Keratinocyte (primary cell): ENCODE measurements around the gene RASSF7. TPM values are rescaled to one million over a fixed set of nuclear protein-coding genes. Genes with fewer than 3 reads are reported as not detected.
A peak's percentile ranks its signal among the peaks of the same experiment; 100 is the strongest.

ENCODE experiments used
- DNase-seq: peaks from one replicate; pipeline ENCODE4 v3.0.0-alpha.2; 2011; ENCODE audit warnings: low read depth, missing footprints, low spot score
- FAIRE-seq: peaks from 2 replicates; lab custom pipeline; 2011; peaks lifted over from hg19 to GRCh38; lab: Jason Lieb, UNC
- H2AFZ ChIP-seq: 2 replicates; pipeline ENCODE4 v1.6.0; 2012; ENCODE audit warnings: low read length, control low read depth, inconsistent platforms; ENCODE audit not compliant: control insufficient read depth
- H3K27ac ChIP-seq: 2 replicates; pipeline ENCODE4 v1.5.1; 2011; ENCODE audit warnings: low read length; ENCODE audit not compliant: control insufficient read depth, insufficient read depth
- H3K27me3 ChIP-seq: 3 replicates; pipeline ENCODE4 v1.6.0; 2011; ENCODE audit warnings: low read length; ENCODE audit not compliant: control insufficient read depth, insufficient read depth; ENCODE audit errors: extremely low read depth
- H3K36me3 ChIP-seq, 2 experiments: 2 replicates in 1 of 2; 3 replicates in 1 of 2; pipeline ENCODE4 v1.5.1; 2011; ENCODE audit warnings: low read length in 2 of 2, mild to moderate bottlenecking in 1 of 2; ENCODE audit not compliant: control insufficient read depth in 2 of 2, insufficient read depth in 2 of 2; ENCODE audit errors: extremely low read depth in 1 of 2
- H3K4me1 ChIP-seq: 3 replicates; pipeline ENCODE4 v1.5.1; 2011; ENCODE audit warnings: low read length; ENCODE audit not compliant: control insufficient read depth, insufficient read depth; ENCODE audit errors: extremely low read depth
- H3K4me2 ChIP-seq: 3 replicates; pipeline ENCODE4 v1.6.0; 2011; ENCODE audit warnings: low read depth, low read length; ENCODE audit not compliant: control insufficient read depth, insufficient read depth; ENCODE audit errors: extremely low read depth
- H3K4me3 ChIP-seq, 3 experiments: fragments of 200-600 bp in 1 of 3; sonication (generic) in 1 of 3; 2 replicates in 2 of 3; 3 replicates in 1 of 3; pipeline ENCODE4 v1.5.1; 2011 to 2016; ENCODE audit warnings: low read length in 3 of 3, mild to moderate bottlenecking in 3 of 3, control low read depth in 2 of 3, inconsistent platforms in 1 of 3, low read depth in 1 of 3, mixed read lengths in 1 of 3, mixed run types in 1 of 3, moderate library complexity in 1 of 3; ENCODE audit not compliant: control insufficient read depth in 2 of 3, insufficient read depth in 2 of 3; ENCODE audit errors: extremely low read depth in 1 of 3
- H3K79me2 ChIP-seq: 2 replicates; pipeline ENCODE4 v1.6.0; 2012; ENCODE audit warnings: low read length; ENCODE audit not compliant: control insufficient read depth, insufficient read depth
- H3K9ac ChIP-seq: 3 replicates; pipeline ENCODE4 v1.6.0; 2011; ENCODE audit warnings: low read length; ENCODE audit not compliant: control insufficient read depth, insufficient read depth; ENCODE audit errors: extremely low read depth
- H3K9me1 ChIP-seq: 3 replicates; pipeline ENCODE4 v1.6.0; 2011; ENCODE audit warnings: low read length; ENCODE audit not compliant: control insufficient read depth, insufficient read depth; ENCODE audit errors: extremely low read depth
- H3K9me3 ChIP-seq: 2 replicates; pipeline ENCODE4 v1.5.1; 2012; ENCODE audit warnings: low read depth, low read length; ENCODE audit not compliant: control insufficient read depth
- H4K20me1 ChIP-seq: 3 replicates; pipeline ENCODE4 v1.6.0; 2011; ENCODE audit warnings: low read length; ENCODE audit not compliant: control insufficient read depth, insufficient read depth; ENCODE audit errors: extremely low read depth
- CTCF ChIP-seq, 3 experiments: IDR thresholded peaks in 1 of 3; conservative IDR thresholded peaks in 1 of 3; optimal IDR thresholded peaks in 1 of 3; 2 replicates in 2 of 3; 3 replicates in 1 of 3; pipeline versions ENCODE3 to v1.5.1; 2011; ENCODE audit warnings: low read length in 3 of 3, mild to moderate bottlenecking in 3 of 3, moderate library complexity in 2 of 3, control low read depth in 1 of 3, inconsistent platforms in 1 of 3; ENCODE audit not compliant: insufficient read depth in 2 of 3; ENCODE audit errors: extremely low read depth in 1 of 3
- EZH2 ChIP-seq: IDR thresholded peaks from one replicate; pipeline ENCODE4 v1.6.1; 2012; ENCODE audit warnings: inconsistent platforms, mild to moderate bottlenecking, low read length, moderate library complexity
- dilution Hi-C: fragments of 300-500 bp; cut with MboI; formaldehyde crosslinking; loops from one replicate; pipeline ENCODE4 v1.7.0; 2020; ENCODE audit warnings: low sequenced_read_pairs; ENCODE audit not compliant: extremely low pct_ligation_motif_present
- polyA plus RNA-seq, 5 experiments: library from polyadenylated mRNA; depleted of rRNA in 3 of 5; stranded (reverse) in 3 of 5; stranded (forward) in 1 of 5; unstranded in 1 of 5; fragments of >200 nt; gene quantifications; 1 replicate in 1 of 5; 2 replicates in 3 of 5; 3 replicates in 1 of 5; pipeline versions ENCODE4 v1.2.1 to v1.2.3, GENCODE V29; 2011 to 2012; ENCODE audit warnings: missing spikeins in 2 of 5, low read depth in 1 of 5, low replicate concordance in 1 of 5

The RASSF7 gene
- polyA plus RNA-seq, 1 donor (not counting 4 experiments of a cell fraction or from before 2014, with no cell fraction given) = 24.3 TPM

- Histone ChIP-seq H3K36me3 (peaks cover 17 to 27% of the 10 kb centered on the region in 2 experiments), H3K4me3 (peak overlapping the region; percentile 74 to 96 (median 83)), H3K9ac (peak overlapping the region; percentile 90), H3K27me3 (peaks cover 6% of the 10 kb centered on the region), H3K4me1 (peaks cover 23% of the 10 kb centered on the region), H3K4me2 (peak overlapping the region; percentile 59), H3K79me2 (peaks cover 31% of the 10 kb centered on the region), H3K9me3 (no peaks in the 10 kb centered on the region), H4K20me1 (peaks cover 22% of the 10 kb centered on the region), H3K9me1 (no peaks in the 10 kb centered on the region), H3K27ac (peak overlapping the region; percentile 82), H2AFZ (no peak overlapping the region)
- dilution Hi-C loops = no loop called here
- FAIRE-seq = peak; percentile 81
- DNase-seq = peak; percentile 61
- peak in 1 of 3 experiments; percentile 29 for TF ChIP-seq CTCF (optimal IDR thresholded peaks at IDR 0.05 in 1 of 3, IDR thresholded peaks at IDR 0.05 in 1 of 3, conservative IDR thresholded peaks at IDR 0.05 in 1 of 3; ENCODE audit: extremely low read depth in 1 of 3, insufficient read depth in 2 of 3, low read length in 3 of 3)
- TF ChIP-seq EZH2 = no peak
Observed at GRCh38 chr11:534396-535209, 26.2 kb upstream of the RASSF7 start.

GRCh38 chr11:535210-535518 is 25.6 kb upstream of the RASSF7 start:
- Histone ChIP-seq H3K4me3 (peak overlapping the region in 2 of 3 experiments; percentile 83 to 96), H2AFZ (no peak overlapping the region), H3K9me1 (no peaks in the 10 kb centered on the region), H3K36me3 (peaks cover 17 to 27% of the 10 kb centered on the region in 2 experiments), H3K4me2 (no peak overlapping the region), H3K9me3 (no peaks in the 10 kb centered on the region), H3K4me1 (peaks cover 23% of the 10 kb centered on the region), H4K20me1 (peaks cover 22% of the 10 kb centered on the region), H3K27ac (peak overlapping the region; percentile 82), H3K79me2 (peaks cover 31% of the 10 kb centered on the region), H3K27me3 (peaks cover 6% of the 10 kb centered on the region), H3K9ac (peak overlapping the region; percentile 90)
- DNase-seq (no peak), FAIRE-seq (no peak)
- TF ChIP-seq CTCF (optimal IDR thresholded peaks at IDR 0.05 in 1 of 3, IDR thresholded peaks at IDR 0.05 in 1 of 3, conservative IDR thresholded peaks at IDR 0.05 in 1 of 3; ENCODE audit: extremely low read depth in 1 of 3, insufficient read depth in 2 of 3, low read length in 3 of 3) (no peak), EZH2 (no peak)
- dilution Hi-C loops = no loop called here
